ENCODE results near the gene SAMD13. TPM values are rescaled to one million over a fixed set of nuclear protein-coding genes. Genes with fewer than 3 reads are reported as not detected.
A peak's percentile ranks its signal among the peaks of the same experiment; 100 is the strongest.

SAMD13 gene
- total RNA-seq, 1 donor from 2014 or later: 0.93 TPM

GRCh38 chr1:84350104-84350503, 48.6 kb downstream of the SAMD13 start:
- Histone ChIP-seq H3K79me2 (ENCODE audit: insufficient read depth, low read length) (no peaks in the 10 kb centered on the region), H2AFZ (ENCODE audit: low read depth, low read length) (no peak overlapping the region), H3K36me3 (ENCODE audit: insufficient read depth, low read length) (no peaks in the 10 kb centered on the region), H3K27ac (ENCODE audit: low read depth, low read length) (no peak overlapping the region), H3K4me3 (ENCODE audit: insufficient read depth, low read depth, low read length) (no peak overlapping the region), H3K4me1 (ENCODE audit: insufficient read depth, low read length) (peaks cover 36% of the 10 kb centered on the region), H3K27me3 (ENCODE audit: insufficient read depth, low read length) (no peaks in the 10 kb centered on the region), H3K4me2 (ENCODE audit: low read length) (no peak overlapping the region), H4K20me1 (ENCODE audit: insufficient read depth, low read length) (no peaks in the 10 kb centered on the region), H3K9me3 (ENCODE audit: insufficient read depth, low read depth, low read length) (no peaks in the 10 kb centered on the region), H3K9ac (ENCODE audit: low read length) (no peak overlapping the region)
- H3K27ac Mint-ChIP-seq (ENCODE audit: unreplicated experiment): no peak overlapping the region
- FAIRE-seq: no peak
- no peaks in the 10 kb centered on the region for H3K27me3 Mint-ChIP-seq (ENCODE audit: low read depth, unreplicated experiment)
- no peak for TF ChIP-seq CTCF (IDR thresholded peaks at IDR 0.05; ENCODE audit: insufficient read depth, low read depth, low read length)
- TF ChIP-seq EZH2 (IDR thresholded peaks at IDR 0.05; ENCODE audit: insufficient read depth, low read length): no peak
- H3K36me3 Mint-ChIP-seq (ENCODE audit: low read depth, unreplicated experiment): no peaks in the 10 kb centered on the region
- peaks cover 33% of the 10 kb centered on the region for H3K4me1 Mint-ChIP-seq (ENCODE audit: low read depth, unreplicated experiment)
- no peak for DNase-seq (ENCODE audit: low read depth)
- no peaks in the 10 kb centered on the region for H3K9me3 Mint-ChIP-seq (ENCODE audit: unreplicated experiment)
- H3K4me3 Mint-ChIP-seq (ENCODE audit: unreplicated experiment): no peak overlapping the region

- DNase-seq (ENCODE audit: low read depth) (no peak), FAIRE-seq (no peak)
- Mint-ChIP-seq H3K36me3 (ENCODE audit: low read depth, unreplicated experiment) (no peaks in the 10 kb centered on the region), H3K9me3 (ENCODE audit: unreplicated experiment) (no peaks in the 10 kb centered on the region), H3K4me1 (ENCODE audit: low read depth, unreplicated experiment) (peaks cover 30% of the 10 kb centered on the region), H3K27me3 (ENCODE audit: low read depth, unreplicated experiment) (no peaks in the 10 kb centered on the region), H3K4me3 (ENCODE audit: unreplicated experiment) (no peak overlapping the region), H3K27ac (ENCODE audit: unreplicated experiment) (no peak overlapping the region)
- no peak overlapping the region for H3K4me3 ChIP-seq (ENCODE audit: insufficient read depth, low read depth, low read length)
- H3K27me3 ChIP-seq (ENCODE audit: insufficient read depth, low read length): no peaks in the 10 kb centered on the region
- H4K20me1 ChIP-seq (ENCODE audit: insufficient read depth, low read length): no peaks in the 10 kb centered on the region
- no peaks in the 10 kb centered on the region for H3K79me2 ChIP-seq (ENCODE audit: insufficient read depth, low read length)
- H3K9me3 ChIP-seq (ENCODE audit: insufficient read depth, low read depth, low read length): no peaks in the 10 kb centered on the region
- peaks cover 36% of the 10 kb centered on the region for H3K4me1 ChIP-seq (ENCODE audit: insufficient read depth, low read length)
- TF ChIP-seq CTCF (IDR thresholded peaks at IDR 0.05; ENCODE audit: insufficient read depth, low read depth, low read length) (no peak), EZH2 (IDR thresholded peaks at IDR 0.05; ENCODE audit: insufficient read depth, low read length) (no peak)
- H3K4me2 ChIP-seq (ENCODE audit: low read length): no peak overlapping the region
- H3K36me3 ChIP-seq (ENCODE audit: insufficient read depth, low read length): no peaks in the 10 kb centered on the region
- no peak overlapping the region for H2AFZ ChIP-seq (ENCODE audit: low read depth, low read length)
- H3K9ac ChIP-seq (ENCODE audit: low read length): no peak overlapping the region
- no peak overlapping the region for H3K27ac ChIP-seq (ENCODE audit: low read depth, low read length)
These were observed 49.0 kb downstream of the SAMD13 start for GRCh38 chr1:84350550-84350949.

- no peak overlapping the region for H3K27ac Mint-ChIP-seq (ENCODE audit: unreplicated experiment)
- H3K36me3 Mint-ChIP-seq (ENCODE audit: low read depth, unreplicated experiment): no peaks in the 10 kb centered on the region
- H3K4me3 Mint-ChIP-seq (ENCODE audit: unreplicated experiment): no peak overlapping the region
- Histone ChIP-seq H3K27ac (ENCODE audit: low read depth, low read length) (peak overlapping the region; percentile 42), H4K20me1 (ENCODE audit: insufficient read depth, low read length) (no peaks in the 10 kb centered on the region), H2AFZ (ENCODE audit: low read depth, low read length) (peak overlapping the region; percentile 21), H3K79me2 (ENCODE audit: insufficient read depth, low read length) (no peaks in the 10 kb centered on the region), H3K9ac (ENCODE audit: low read length) (no peak overlapping the region), H3K36me3 (ENCODE audit: insufficient read depth, low read length) (no peaks in the 10 kb centered on the region), H3K9me3 (ENCODE audit: insufficient read depth, low read depth, low read length) (no peaks in the 10 kb centered on the region), H3K4me3 (ENCODE audit: insufficient read depth, low read depth, low read length) (no peak overlapping the region), H3K27me3 (ENCODE audit: insufficient read depth, low read length) (no peaks in the 10 kb centered on the region), H3K4me2 (ENCODE audit: low read length) (peak overlapping the region; percentile 59), H3K4me1 (ENCODE audit: insufficient read depth, low read length) (peaks cover 36% of the 10 kb centered on the region)
- DNase-seq (ENCODE audit: low read depth) (peak; percentile 72), FAIRE-seq (no peak)
- no peak for TF ChIP-seq CTCF (IDR thresholded peaks at IDR 0.05; ENCODE audit: insufficient read depth, low read depth, low read length)
- no peak for TF ChIP-seq EZH2 (IDR thresholded peaks at IDR 0.05; ENCODE audit: insufficient read depth, low read length)
- peaks cover 26% of the 10 kb centered on the region for H3K4me1 Mint-ChIP-seq (ENCODE audit: low read depth, unreplicated experiment)
- no peaks in the 10 kb centered on the region for H3K27me3 Mint-ChIP-seq (ENCODE audit: low read depth, unreplicated experiment)
- H3K9me3 Mint-ChIP-seq (ENCODE audit: unreplicated experiment): peaks cover 5% of the 10 kb centered on the region
These were observed 51.0 kb downstream of the SAMD13 start for GRCh38 chr1:84352298-84353106.
